NCI-H82 treated with DMSO at 0.1 percent for 48 hours (cell line): ENCODE results near the gene RMI1.
"Not testable (repeated sequence)": the region's sequence is repeated elsewhere in the genome, so short reads cannot be mapped to it uniquely, and the experiment has no call there.

Source experiments
- DNase-seq: peaks from one replicate; lab custom pipeline; 2025; ENCODE audit not compliant: unreplicated experiment; lab: John Stamatoyannopoulos, UW

The RMI1 gene

GRCh38 chr9:83980395-83981125, at the start of gene RMI1:
RMI1 (plus strand) TSS chr9:83980805; CDS start chr9:84000987, 20,182 bp downstream.
- peak; percentile 88 for DNase-seq

- no peak for DNase-seq
Measured at GRCh38 chr9:83930881-83931280, 49.7 kb upstream of the RMI1 start.

- no peak for DNase-seq
Measured at GRCh38 chr9:83932011-83932410, 48.6 kb upstream of the RMI1 start.

GRCh38 chr9:83932851-83933250, 47.8 kb upstream of the RMI1 start:
- DNase-seq = no peak

GRCh38 chr9:83933790-83934189, 46.8 kb upstream of the RMI1 start:
- no peak for DNase-seq

- no peak for DNase-seq
Measured at GRCh38 chr9:83934569-83935275, 45.9 kb upstream of the RMI1 start.

GRCh38 chr9:83935276-83935935, 45.2 kb upstream of the RMI1 start:
- DNase-seq = no peak

- no peak for DNase-seq
Measured at GRCh38 chr9:83936523-83936922, 44.1 kb upstream of the RMI1 start.

GRCh38 chr9:83937861-83938455, 42.6 kb upstream of the RMI1 start:
- DNase-seq = peak; percentile 16

GRCh38 chr9:83940590-83941303, 39.9 kb upstream of the RMI1 start:
- no peak for DNase-seq

GRCh38 chr9:83948096-83948495, 32.5 kb upstream of the RMI1 start:
- not testable (repeated sequence) for DNase-seq

GRCh38 chr9:83956086-83956435, 24.5 kb upstream of the RMI1 start:
- no peak for DNase-seq

- no peak for DNase-seq
Measured at GRCh38 chr9:83956436-83957247, 24.0 kb upstream of the RMI1 start.

- no peak for DNase-seq
Measured at GRCh38 chr9:83957248-83957513, 23.4 kb upstream of the RMI1 start.

GRCh38 chr9:83959061-83959460, 21.5 kb upstream of the RMI1 start:
- DNase-seq = no peak

GRCh38 chr9:83960991-83961390, 19.6 kb upstream of the RMI1 start:
- no peak for DNase-seq

- no peak for DNase-seq
Measured at GRCh38 chr9:83962165-83962564, 18.4 kb upstream of the RMI1 start.

- no peak for DNase-seq
Measured at GRCh38 chr9:83964973-83965349, 15.6 kb upstream of the RMI1 start.

- peak; percentile 36 for DNase-seq
Measured at GRCh38 chr9:83965350-83966208, 15.0 kb upstream of the RMI1 start.

- no peak for DNase-seq
Measured at GRCh38 chr9:83966209-83966582, 14.4 kb upstream of the RMI1 start.
